Lower lobe of right lung (tissue), 2 donors: ENCODE measurements around the gene ZFX. TPM values are rescaled to one million over a fixed set of nuclear protein-coding genes. Genes with fewer than 3 reads are reported as not detected.

Source experiments
- ATAC-seq, 2 donors: fragments of 200-7000 bp; cut with Tn5 transposase; one replicate each; pipeline ENCODE4 v1.9.1; 2020 to 2022; ENCODE audit warnings: mild to moderate bottlenecking in 2 of 2, moderate library complexity in 2 of 2
- DNase-seq: peaks from one replicate; pipeline ENCODE4 v3.0.0-alpha.2; 2020
- H3K27ac ChIP-seq: fragments of 200-600 bp; one replicate; pipeline ENCODE4 v1.8.0; 2022
- H3K27me3 ChIP-seq: fragments of 200-600 bp; one replicate; pipeline ENCODE4 v1.8.0; 2022; ENCODE audit warnings: low read depth
- H3K36me3 ChIP-seq: fragments of 200-600 bp; one replicate; pipeline ENCODE4 v1.8.0; 2022; ENCODE audit warnings: mild to moderate bottlenecking
- H3K4me1 ChIP-seq: fragments of 200-600 bp; one replicate; pipeline ENCODE4 v1.8.0; 2022
- H3K4me3 ChIP-seq: fragments of 200-600 bp; one replicate; pipeline ENCODE4 v1.8.0; 2022; ENCODE audit warnings: mild to moderate bottlenecking
- H3K9me3 ChIP-seq: fragments of 200-600 bp; one replicate; pipeline ENCODE4 v1.8.0; 2022
- CTCF ChIP-seq: fragments of 200-600 bp; IDR thresholded peaks from one replicate; pipeline ENCODE4 v1.8.0; 2022; ENCODE audit warnings: antibody characterized with exemption, mild to moderate bottlenecking
- intact Hi-C: fragments of 100-400 bp; cut with DNase I; formaldehyde crosslinking; loops from one replicate; pipeline ENCODE4 v1.11.0; 2022
- total RNA-seq: library from RNA; stranded (reverse); fragmentation: NEBNext Ultra II Directional; extraction: Animal tissue kit (Norgen Biotek cat#: 25700); gene quantifications from one replicate; pipeline ENCODE4 v1.2.1, GENCODE V29; 2021
- donor health status: DM: no; HTN: yes; CAD: no; lungs with severe emphysema.

Gene ZFX
- total RNA-seq, 1 donor from 2014 or later = 39.1 TPM

- H3K9me3 ChIP-seq = no peaks in the 10 kb centered on the region
- peaks cover 46% of the 10 kb centered on the region for H3K4me1 ChIP-seq
- DNase-seq (no peak), ATAC-seq (no peak)
- peaks cover 9% of the 10 kb centered on the region for H3K36me3 ChIP-seq
- no peaks in the 10 kb centered on the region for H3K27me3 ChIP-seq
- no peak overlapping the region for H3K27ac ChIP-seq
- TF ChIP-seq CTCF = no peak
- no peak overlapping the region for H3K4me3 ChIP-seq
- intact Hi-C loops = no loop called here
Observed at GRCh38 chrX:24167719-24168472, 18.4 kb downstream of the ZFX start.

GRCh38 chrX:24168807-24169206, 19.3 kb downstream of the ZFX start:
- no peak for ATAC-seq
- no peak for TF ChIP-seq CTCF
- peaks cover 46% of the 10 kb centered on the region for H3K4me1 ChIP-seq
- H3K4me3 ChIP-seq = no peak overlapping the region
- H3K27me3 ChIP-seq = no peaks in the 10 kb centered on the region
- no peaks in the 10 kb centered on the region for H3K9me3 ChIP-seq
- no peak overlapping the region for H3K27ac ChIP-seq
- DNase-seq = no peak
- intact Hi-C loops = no loop called here
- H3K36me3 ChIP-seq = peaks cover 18% of the 10 kb centered on the region

- no peaks in the 10 kb centered on the region for H3K27me3 ChIP-seq
- H3K27ac ChIP-seq = no peak overlapping the region
- no peaks in the 10 kb centered on the region for H3K9me3 ChIP-seq
- peak in 1 of 2 donors; percentile 56 for ATAC-seq
- H3K4me3 ChIP-seq = no peak overlapping the region
- intact Hi-C loops = no loop called here
- no peak for TF ChIP-seq CTCF
- H3K36me3 ChIP-seq = peaks cover 22% of the 10 kb centered on the region
- no peak for DNase-seq
- peaks cover 46% of the 10 kb centered on the region for H3K4me1 ChIP-seq
Observed at GRCh38 chrX:24169211-24169610, 19.7 kb downstream of the ZFX start.

- no peak for TF ChIP-seq CTCF
- intact Hi-C loops = no loop called here
- peaks cover 28% of the 10 kb centered on the region for H3K4me1 ChIP-seq
- H3K9me3 ChIP-seq = no peaks in the 10 kb centered on the region
- H3K36me3 ChIP-seq = peaks cover 52% of the 10 kb centered on the region
- ATAC-seq (no peak), DNase-seq (no peak)
- H3K27ac ChIP-seq = no peak overlapping the region
- H3K4me3 ChIP-seq = no peak overlapping the region
- H3K27me3 ChIP-seq = no peaks in the 10 kb centered on the region
Observed at GRCh38 chrX:24173115-24173847, 23.8 kb downstream of the ZFX start.

- Histone ChIP-seq H3K36me3 (peaks cover 70% of the 10 kb centered on the region), H3K27me3 (no peaks in the 10 kb centered on the region), H3K27ac (no peak overlapping the region), H3K9me3 (no peaks in the 10 kb centered on the region), H3K4me1 (peaks cover 14% of the 10 kb centered on the region), H3K4me3 (no peak overlapping the region)
- TF ChIP-seq CTCF = no peak
- intact Hi-C loops = no loop called here
- no peak for DNase-seq
- ATAC-seq = no peak
Observed at GRCh38 chrX:24175276-24175675, 25.7 kb downstream of the ZFX start.
